HepG2 (cell line): ENCODE data around the gene CEP250. TPM values are rescaled to one million over a fixed set of nuclear protein-coding genes. Genes with fewer than 3 reads are reported as not detected.

ENCODE experiments used
- ARID3A ChIP-seq: IDR thresholded peaks from 2 replicates; pipeline ENCODE4 v1.6.1; 2012; ENCODE audit warnings: low read depth, low read length, improper control_type of control experiment
- CTCF ChIP-seq: sonication (generic); formaldehyde crosslinking; IDR thresholded peaks from 2 replicates; pipeline ENCODE4 v1.5.0; 2020; ENCODE audit warnings: mild to moderate bottlenecking, missing genetic modification reagents, moderate library complexity
- ELF3 ChIP-seq: IDR thresholded peaks from 2 replicates; pipeline ENCODE4 v1.6.1; 2016; ENCODE audit warnings: missing genetic modification reagents, missing compliant biosample characterization
- FOXP1 ChIP-seq, 2 experiments: fragments of 450-650 bp in 1 of 2; IDR thresholded peaks; 2 replicates each; pipeline ENCODE4 v1.6.1; 2017 to 2018; ENCODE audit warnings: antibody characterized with exemption in 1 of 2
- FOXP4 ChIP-seq: sonication (generic); formaldehyde crosslinking; IDR thresholded peaks from 2 replicates; pipeline ENCODE4 v1.4.0; 2020; ENCODE audit warnings: missing genetic modification reagents
- GATAD2A ChIP-seq: IDR thresholded peaks from 2 replicates; pipeline ENCODE4 v1.6.1; 2016
- HNF1B ChIP-seq: sonication (generic); formaldehyde crosslinking; IDR thresholded peaks from 2 replicates; pipeline ENCODE4 v1.5.1; 2020; ENCODE audit warnings: mild to moderate bottlenecking, moderate library complexity, missing genetic modification reagents
- KDM2A ChIP-seq: sonication (generic); formaldehyde crosslinking; IDR thresholded peaks from 2 replicates; pipeline ENCODE4 v1.4.0; 2020; ENCODE audit warnings: low read depth, missing genetic modification reagents, borderline replicate concordance
- KDM6A ChIP-seq: IDR thresholded peaks from 2 replicates; pipeline ENCODE4 v1.6.1; 2016; ENCODE audit warnings: low read depth
- NFATC3 ChIP-seq: sonication (generic); formaldehyde crosslinking; IDR thresholded peaks from 2 replicates; pipeline ENCODE4 v1.5.1; 2020; ENCODE audit warnings: mild to moderate bottlenecking, missing genetic modification reagents
- SMYD3 ChIP-seq: sonication (generic); formaldehyde crosslinking; IDR thresholded peaks from 2 replicates; pipeline ENCODE4 v1.8.1; 2023; ENCODE audit warnings: mild to moderate bottlenecking, missing genetic modification reagents
- STAT5B ChIP-seq: sonication (generic); formaldehyde crosslinking; IDR thresholded peaks from 2 replicates; pipeline ENCODE4 v1.4.0; 2020; ENCODE audit warnings: missing genetic modification reagents
- TBX3 ChIP-seq: fragments of 450-650 bp; IDR thresholded peaks from 2 replicates; pipeline ENCODE4 v1.6.1; 2017; ENCODE audit warnings: antibody characterized with exemption, mild to moderate bottlenecking, inconsistent platforms, borderline replicate concordance
- XRCC5 ChIP-seq: fragments of 200-400 bp; formaldehyde crosslinking; optimal IDR thresholded peaks from 2 replicates; pipeline ENCODE3; 2017; ENCODE audit warnings: mild to moderate bottlenecking, low read length
- ZKSCAN8 ChIP-seq: IDR thresholded peaks from 2 replicates; pipeline ENCODE4 v1.6.1; 2016; ENCODE audit warnings: borderline replicate concordance, missing genetic modification reagents, missing compliant biosample characterization
- ZMYM3 ChIP-seq: sonication (generic); formaldehyde crosslinking; IDR thresholded peaks from 2 replicates; pipeline ENCODE4 v1.5.1; 2020; ENCODE audit warnings: mild to moderate bottlenecking, missing genetic modification reagents
- ZNF614 ChIP-seq: IDR thresholded peaks from 2 replicates; pipeline ENCODE4 v1.6.1; 2018; ENCODE audit warnings: missing biosample characterization, missing genetic modification reagents, inconsistent platforms, borderline replicate concordance
- ZNF710 ChIP-seq: sonication (generic); formaldehyde crosslinking; IDR thresholded peaks from 2 replicates; pipeline ENCODE4 v1.5.0; 2020; ENCODE audit warnings: mild to moderate bottlenecking, missing genetic modification reagents, borderline replicate concordance
- ZNF770 ChIP-seq: sonication (generic); formaldehyde crosslinking; IDR thresholded peaks from 2 replicates; pipeline ENCODE4 v1.5.0; 2020; ENCODE audit warnings: mild to moderate bottlenecking, missing genetic modification reagents
- polyA plus RNA-seq, 8 experiments: library from polyadenylated mRNA; depleted of rRNA in 3 of 8; stranded (reverse) in 7 of 8; unstranded in 1 of 8; fragments of >200 nt; fragmentation: Illumina TruSeq in 4 of 8; extraction: Trizol in 4 of 8; gene quantifications; 2 replicates each; pipeline versions ENCODE4 v1.2.1 to v1.2.3, GENCODE V29; 2011 to 2016; ENCODE audit warnings: low read depth in 4 of 8, missing spikeins in 1 of 8, mixed read lengths in 1 of 8; ENCODE audit not compliant: insufficient read depth in 1 of 8
- total RNA-seq, 5 experiments: library from RNA; depleted of rRNA; stranded (reverse); fragments of >200 nt; fragmentation: Illumina TruSeq; extraction: Trizol; gene quantifications; 2 replicates each; pipeline ENCODE4 v1.2.3, GENCODE V29; 2016; ENCODE audit warnings: low read depth in 1 of 5

Gene CEP250
- total and polyA plus RNA-seq, 2 of the 13 experiments (the other 11 are each of a cell fraction or from before 2014, with no cell fraction given) = 28.8 to 55.3 TPM

- peak; percentile 82 for TF ChIP-seq CTCF (CRISPR knock-in tag)
- peak; percentile 34; the same call in 1 of the 2 replicates for TF ChIP-seq ZNF710 (CRISPR knock-in tag)
- TF ChIP-seq ZMYM3 (CRISPR knock-in tag) = no peak
- peak; percentile 28; the same call in 1 of the 2 replicates for TF ChIP-seq ZNF770 (CRISPR knock-in tag)
- peak; percentile 35; the same call in 1 of the 2 replicates for TF ChIP-seq HNF1B (CRISPR knock-in tag)
- peak; percentile 45; the same call in 1 of the 2 replicates for TF ChIP-seq ZNF614 (CRISPR knock-in tag)
- peak; percentile 80 for TF ChIP-seq XRCC5
- no peak for TF ChIP-seq KDM6A
- TF ChIP-seq FOXP1 (IDR thresholded peaks at IDR 0.05) = no peak
- TF ChIP-seq FOXP1 (CRISPR knock-in tag; IDR thresholded peaks at IDR 0.05) = 0 out of 2 replicates have a peak, but pooled peaks have one; percentile 25
- 0 out of 2 replicates have a peak, but pooled peaks have one; percentile 14 for TF ChIP-seq FOXP4 (CRISPR knock-in tag)
- TF ChIP-seq STAT5B (CRISPR knock-in tag) = no peak
- TF ChIP-seq ZKSCAN8 = no peak
- no peak for TF ChIP-seq ARID3A
- TF ChIP-seq TBX3 = no peak
- TF ChIP-seq KDM2A (CRISPR knock-in tag) = 0 out of 2 replicates have a peak, but pooled peaks have one; percentile 33
- no peak for TF ChIP-seq SMYD3 (CRISPR knock-in tag)
- TF ChIP-seq ELF3 (CRISPR knock-in tag) = peak; percentile 49; the same call in 1 of the 2 replicates
- no peak for TF ChIP-seq NFATC3
- TF ChIP-seq GATAD2A (CRISPR knock-in tag) = no peak
Measured at GRCh38 chr20:35568645-35569044, 113.2 kb downstream of the CEP250 start (continued).
